ENCODE data around the gene EIF6.
"Not testable (repeated sequence)": the region's sequence is repeated elsewhere in the genome, so short reads cannot be mapped to it uniquely, and the experiment has no call there.

EIF6 gene

GRCh38 chr20:35316086-35316485, 31.5 kb upstream of the EIF6 start:
- no peaks in the 10 kb centered on the region; the same call in none of the 2 replicates for H3K36me3 ChIP-seq (ENCODE audit: control insufficient read depth, insufficient read depth, low read length)
- no peak overlapping the region for H3K4me3 ChIP-seq (replicated peaks; ENCODE audit: low read depth, low read length)
- TF ChIP-seq CTCF (IDR thresholded peaks at IDR 0.05; ENCODE audit: insufficient read depth, low read length, poor library complexity, severe bottlenecking), result no peak
- H3K27me3 ChIP-seq (replicated peaks; ENCODE audit: control insufficient read depth, insufficient read depth, low read length), result no peaks in the 10 kb centered on the region
- no peak for DNase-seq (ENCODE audit: extremely low read depth, insufficient read length)

GRCh38 chr20:35315632-35316020, 31.1 kb upstream of the EIF6 start:
- not testable (repeated sequence) for H3K27me3 ChIP-seq (replicated peaks; ENCODE audit: control insufficient read depth, insufficient read depth, low read length); H3K4me3 ChIP-seq (replicated peaks; ENCODE audit: low read depth, low read length); DNase-seq (ENCODE audit: extremely low read depth, insufficient read length); H3K36me3 ChIP-seq (ENCODE audit: control insufficient read depth, insufficient read depth, low read length)

- H3K36me3 ChIP-seq (ENCODE audit: control insufficient read depth, insufficient read depth, low read length), result no peaks in the 10 kb centered on the region
- no peak overlapping the region for H3K4me3 ChIP-seq (replicated peaks; ENCODE audit: low read depth, low read length)
- DNase-seq (ENCODE audit: extremely low read depth, insufficient read length), result no peak
- TF ChIP-seq CTCF (IDR thresholded peaks at IDR 0.05; ENCODE audit: insufficient read depth, low read length, poor library complexity, severe bottlenecking), result no peak
- no peaks in the 10 kb centered on the region for H3K27me3 ChIP-seq (replicated peaks; ENCODE audit: control insufficient read depth, insufficient read depth, low read length)
Observed at GRCh38 chr20:35314816-35315631, 30.5 kb upstream of the EIF6 start.

GRCh38 chr20:35312318-35312717, 27.7 kb upstream of the EIF6 start:
- no peak for TF ChIP-seq CTCF (IDR thresholded peaks at IDR 0.05; ENCODE audit: insufficient read depth, low read length, poor library complexity, severe bottlenecking)
- H3K4me3 ChIP-seq (replicated peaks; ENCODE audit: low read depth, low read length), result no peak overlapping the region
- H3K27me3 ChIP-seq (replicated peaks; ENCODE audit: control insufficient read depth, insufficient read depth, low read length), result no peaks in the 10 kb centered on the region
- peaks cover 2% of the 10 kb centered on the region for H3K36me3 ChIP-seq (ENCODE audit: control insufficient read depth, insufficient read depth, low read length)
- no peak for DNase-seq (ENCODE audit: extremely low read depth, insufficient read length)

GRCh38 chr20:35311822-35312221, 27.2 kb upstream of the EIF6 start:
- peaks cover 2% of the 10 kb centered on the region for H3K36me3 ChIP-seq (ENCODE audit: control insufficient read depth, insufficient read depth, low read length)
- no peaks in the 10 kb centered on the region for H3K27me3 ChIP-seq (replicated peaks; ENCODE audit: control insufficient read depth, insufficient read depth, low read length)
- no peak for DNase-seq (ENCODE audit: extremely low read depth, insufficient read length)
- TF ChIP-seq CTCF (IDR thresholded peaks at IDR 0.05; ENCODE audit: insufficient read depth, low read length, poor library complexity, severe bottlenecking), result no peak
- H3K4me3 ChIP-seq (replicated peaks; ENCODE audit: low read depth, low read length), result no peak overlapping the region

GRCh38 chr20:35311409-35311808, 26.8 kb upstream of the EIF6 start:
- no peaks in the 10 kb centered on the region for H3K27me3 ChIP-seq (replicated peaks; ENCODE audit: control insufficient read depth, insufficient read depth, low read length)
- H3K4me3 ChIP-seq (replicated peaks; ENCODE audit: low read depth, low read length), result no peak overlapping the region
- TF ChIP-seq CTCF (IDR thresholded peaks at IDR 0.05; ENCODE audit: insufficient read depth, low read length, poor library complexity, severe bottlenecking), result no peak
- DNase-seq (ENCODE audit: extremely low read depth, insufficient read length), result no peak
- H3K36me3 ChIP-seq (ENCODE audit: control insufficient read depth, insufficient read depth, low read length), result peaks cover 2% of the 10 kb centered on the region
